ENCODE data around the gene OTOS.

The OTOS gene

GRCh38 chr2:240137596-240138253 lies 2.7 kb downstream of the OTOS start:
- no peak for DNase-seq (ENCODE audit: low spot score)
- H3K4me3 ChIP-seq, result no peak overlapping the region
- TF ChIP-seq CTCF (IDR thresholded peaks at IDR 0.05), result no peak

GRCh38 chr2:240136671-240137292 lies 3.7 kb downstream of the OTOS start:
- Histone ChIP-seq H3K4me3 (peak overlapping the region; percentile 99), H3K27ac (no peak overlapping the region)
- TF ChIP-seq CTCF (IDR thresholded peaks at IDR 0.05), result no peak
- peak; percentile 60 for DNase-seq (ENCODE audit: low spot score)

More at GRCh38 chr2:240137596-240138253, 2.7 kb downstream of the OTOS start:
- H3K27ac ChIP-seq, result no peak overlapping the region

- peak; percentile 83 for DNase-seq (ENCODE audit: low spot score)
- no peak for TF ChIP-seq CTCF (IDR thresholded peaks at IDR 0.05)
- Histone ChIP-seq H3K4me3 (peak within 1 kb of the TSS; percentile 99), H3K27ac (peak within 1 kb of the TSS; percentile 32 to 79)
These were observed 4.3 kb downstream of the OTOS start, which contains the start of gene COPS9 for GRCh38 chr2:240136013-240136670. Gene COPS9, minus strand, starts transcription at chr2:240136305. Its CDS starts 21 bp downstream, at chr2:240136284.

GRCh38 chr2:240135706-240136012 lies 4.8 kb downstream of the OTOS start:
- DNase-seq (ENCODE audit: low spot score), result no peak
- Histone ChIP-seq H3K4me3 (peak overlapping the region; percentile 99), H3K27ac (peak overlapping the region; percentile 32 to 79)
- TF ChIP-seq CTCF (IDR thresholded peaks at IDR 0.05), result no peak

GRCh38 chr2:240134956-240135520 lies 5.4 kb downstream of the OTOS start:
- DNase-seq (ENCODE audit: low spot score), result no peak
- Histone ChIP-seq H3K4me3 (peak overlapping the region; percentile 99), H3K27ac (no peak overlapping the region)
- TF ChIP-seq CTCF (IDR thresholded peaks at IDR 0.05), result no peak

GRCh38 chr2:240134466-240134865 lies 6.0 kb downstream of the OTOS start:
- H3K4me3 ChIP-seq, result no peak overlapping the region

More at GRCh38 chr2:240134466-240134865, 6.0 kb downstream of the OTOS start:
- no peak overlapping the region for H3K27ac ChIP-seq
- no peak for DNase-seq (ENCODE audit: low spot score)
- no peak for TF ChIP-seq CTCF (IDR thresholded peaks at IDR 0.05)

Measured in coronary artery (tissue), 2 donors.